ENCODE results near the gene IL16. TPM values are rescaled to one million over a fixed set of nuclear protein-coding genes. Genes with fewer than 3 reads are reported as not detected.
A peak's percentile ranks its signal among the peaks of the same experiment; 100 is the strongest.

The IL16 gene
- total and polyA plus RNA-seq, 2 donors (not counting 1 experiment from before 2014, with no cell fraction given), result 181 to 287 TPM

- Histone ChIP-seq H4K20me1 (ENCODE audit: control insufficient read depth, insufficient read depth, low read length, poor library complexity, severe bottlenecking) (peaks cover 74% of the 10 kb centered on the region), H3K9ac (ENCODE audit: low read length) (no peak overlapping the region), H3K27me3 (replicated peaks in 1 of 4; ENCODE audit: control extremely low read depth in 1 of 4, control insufficient read depth in 3 of 4, insufficient read depth in 4 of 4, low read length in 3 of 4) (no peaks in the 10 kb centered on the region), H3K9me3 (ENCODE audit: control extremely low read depth in 1 of 3, control insufficient read depth in 2 of 3, insufficient read depth in 1 of 3, low read length in 2 of 3) (no peaks in the 10 kb centered on the region), H3K36me3 (replicated peaks in 1 of 2; ENCODE audit: control extremely low read depth in 1 of 2, control insufficient read depth in 1 of 2, extremely low read depth in 1 of 2, insufficient read depth in 2 of 2, low read length in 1 of 2) (peaks cover 6 to 82% of the 10 kb centered on the region in 2 experiments), H3K4me3 (ENCODE audit: control extremely low read depth in 1 of 5, extremely low read depth in 1 of 5, insufficient read depth in 1 of 5, low read depth in 2 of 5, low read length in 4 of 5) (no peak overlapping the region), H3K4me2 (replicated peaks; ENCODE audit: low read depth, low read length, poor library complexity, severe bottlenecking) (no peak overlapping the region), H3K79me2 (ENCODE audit: control insufficient read depth, insufficient read depth, low read length) (peaks cover 44% of the 10 kb centered on the region), H3K27ac (ENCODE audit: low read length in 2 of 2) (no peak overlapping the region), H3K4me1 (ENCODE audit: control insufficient read depth in 2 of 2, insufficient read depth in 2 of 2, low read length in 2 of 2) (peaks cover 66 to 67% of the 10 kb centered on the region in 2 donors), H2AFZ (ENCODE audit: insufficient read depth, low read depth, low read length, poor library complexity, severe bottlenecking) (no peak overlapping the region)
- intact Hi-C loops (cut with micrococcal nuclease), result no loop called here
- Mint-ChIP-seq H3K27ac (peak overlapping the region; percentile 60), H3K4me3 (no peak overlapping the region), H3K9me3 (ENCODE audit: insufficient read depth) (no peaks in the 10 kb centered on the region), H3K4me1 (peaks cover 82% of the 10 kb centered on the region), H3K27me3 (no peaks in the 10 kb centered on the region)
- ChIA-PET CTCF (interaction anchor here (0.6 to 5.5 kb wide), 8 partner anchors 7 to 611 kb away, joined by 3 to 65 read pairs (median 9); no protein-coding TSS in a partner anchor), POLR2A (interaction anchor here (1.4 to 5.0 kb wide), 3 partner anchors 7 to 21 kb away, joined by 3 to 63 read pairs (median 59); no protein-coding TSS in a partner anchor)
- WGBS (ENCODE audit: insufficient coverage), result 94% methylated on average over 2 of the region's 2 CpGs
- TF ChIP-seq EZH2 (IDR thresholded peaks at IDR 0.05; ENCODE audit: borderline replicate concordance, insufficient read depth, low read depth, low read length, poor library complexity, severe bottlenecking) (no peak), CTCF (IDR thresholded peaks at IDR 0.05) (no peak)
- ATAC-seq (ENCODE audit: low read depth) (no peak), DNase-seq (no peak)
Measured at GRCh38 chr15:81308260-81308659, 111.6 kb downstream of the IL16 start.

GRCh38 chr15:81309647-81310450 is 113.2 kb downstream of the IL16 start:
- Mint-ChIP-seq H3K9me3 (ENCODE audit: insufficient read depth) (no peaks in the 10 kb centered on the region), H3K27ac (peak overlapping the region; percentile 87), H3K27me3 (no peaks in the 10 kb centered on the region), H3K4me3 (no peak overlapping the region), H3K4me1 (peaks cover 79% of the 10 kb centered on the region)
- Histone ChIP-seq H3K9me3 (ENCODE audit: control extremely low read depth in 1 of 3, control insufficient read depth in 2 of 3, insufficient read depth in 1 of 3, low read length in 2 of 3) (no peaks in the 10 kb centered on the region), H4K20me1 (ENCODE audit: control insufficient read depth, insufficient read depth, low read length, poor library complexity, severe bottlenecking) (peaks cover 58% of the 10 kb centered on the region), H3K79me2 (ENCODE audit: control insufficient read depth, insufficient read depth, low read length) (peaks cover 31% of the 10 kb centered on the region), H3K36me3 (replicated peaks in 1 of 2; ENCODE audit: control extremely low read depth in 1 of 2, control insufficient read depth in 1 of 2, extremely low read depth in 1 of 2, insufficient read depth in 2 of 2, low read length in 1 of 2) (peaks cover 4 to 78% of the 10 kb centered on the region in 2 experiments), H3K4me1 (ENCODE audit: control insufficient read depth in 2 of 2, insufficient read depth in 2 of 2, low read length in 2 of 2) (peaks cover 64 to 67% of the 10 kb centered on the region in 2 donors), H3K9ac (ENCODE audit: low read length) (no peak overlapping the region), H3K4me3 (ENCODE audit: control extremely low read depth in 1 of 5, extremely low read depth in 1 of 5, insufficient read depth in 1 of 5, low read depth in 2 of 5, low read length in 4 of 5) (no peak overlapping the region), H3K4me2 (replicated peaks; ENCODE audit: low read depth, low read length, poor library complexity, severe bottlenecking) (no peak overlapping the region), H2AFZ (ENCODE audit: insufficient read depth, low read depth, low read length, poor library complexity, severe bottlenecking) (no peak overlapping the region), H3K27ac (ENCODE audit: low read length in 2 of 2) (peak overlapping the region in 1 of 2 donors; percentile 88), H3K27me3 (replicated peaks in 1 of 4; ENCODE audit: control extremely low read depth in 1 of 4, control insufficient read depth in 3 of 4, insufficient read depth in 4 of 4, low read length in 3 of 4) (no peaks in the 10 kb centered on the region)
- TF ChIP-seq EZH2 (IDR thresholded peaks at IDR 0.05; ENCODE audit: borderline replicate concordance, insufficient read depth, low read depth, low read length, poor library complexity, severe bottlenecking) (no peak), CTCF (IDR thresholded peaks at IDR 0.05) (no peak)
- DNase-seq, result no peak
- intact Hi-C loops (cut with micrococcal nuclease), result loop anchor here (2.0 kb wide), 1 partner anchor 17 kb away; no protein-coding TSS in a partner anchor
- 80% methylated on average over 5 of the region's 8 CpGs for WGBS (ENCODE audit: insufficient coverage)
- ATAC-seq (ENCODE audit: low read depth), result no peak
- ChIA-PET CTCF (interaction anchor here (1.3 to 5.5 kb wide), 5 partner anchors 9 to 44 kb away, joined by 8 to 65 read pairs (median 13); no protein-coding TSS in a partner anchor), POLR2A (interaction anchor here (0.8 to 5.0 kb wide), 3 partner anchors 9 to 24 kb away, joined by 3 to 63 read pairs (median 59); no protein-coding TSS in a partner anchor)
